ENCODE results near the gene ENO1. TPM values are rescaled to one million over a fixed set of nuclear protein-coding genes. Genes with fewer than 3 reads are reported as not detected.

Gene ENO1
- total and polyA plus RNA-seq, 2 donors (not counting 3 experiments of a cell fraction or from before 2014, with no cell fraction given): 1,111 to 1,593 TPM

DNA sequence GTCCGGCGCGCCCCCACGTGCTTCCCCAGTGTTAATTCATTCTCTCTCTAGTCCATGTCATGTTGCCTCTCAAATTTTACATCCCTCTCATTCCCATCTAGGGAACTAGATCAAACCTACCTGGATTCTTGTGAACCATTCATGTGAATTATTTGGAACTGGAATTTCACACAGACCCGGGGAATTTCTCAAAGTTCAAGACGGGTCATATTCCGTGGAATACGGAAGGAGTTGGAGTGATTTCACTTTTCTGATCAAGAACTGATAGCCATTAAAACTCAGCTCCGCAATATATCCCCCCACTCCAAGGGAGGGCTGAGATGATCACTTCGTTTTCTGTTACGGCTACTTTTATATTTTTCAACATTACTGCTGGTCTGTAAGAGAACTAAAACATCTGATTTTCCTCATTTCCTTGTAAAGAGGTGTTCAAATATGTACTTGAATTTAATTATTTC lies 1.0 kb upstream of the ENO1 start:
- Histone ChIP-seq H3K4me1 (ENCODE audit: control insufficient read depth, extremely low read depth, insufficient read depth, low read length) (peaks cover 33% of the 10 kb centered on the region), H3K9ac (replicated peaks; ENCODE audit: extremely low read depth, insufficient read depth, low read length) (peak overlapping the region; percentile 95), H3K36me3 (ENCODE audit: control insufficient read depth in 2 of 2, extremely low read depth in 1 of 2, insufficient read depth in 2 of 2, low read length in 2 of 2) (peaks cover 0 to 7% of the 10 kb centered on the region in 2 experiments), H3K4me3 (replicated peaks in 1 of 3; ENCODE audit: insufficient read depth in 1 of 3, low read depth in 1 of 3, low read length in 3 of 3) (peak overlapping the region in 2 of 3 experiments; percentile 62 to 83), H3K27ac (ENCODE audit: insufficient read depth, low read depth, low read length) (peak overlapping the region; percentile 77), H3K4me2 (ENCODE audit: insufficient read depth, low read length) (peak overlapping the region; percentile 81), H3K27me3 (ENCODE audit: control insufficient read depth in 2 of 2, insufficient read depth in 2 of 2, low read length in 2 of 2) (no peaks in the 10 kb centered on the region), H4K20me1 (replicated peaks; ENCODE audit: control insufficient read depth, extremely low read depth, insufficient read depth, low read length) (no peaks in the 10 kb centered on the region), H2AFZ (ENCODE audit: low read depth, low read length) (peak overlapping the region; percentile 69), H3K9me1 (replicated peaks; ENCODE audit: control insufficient read depth, extremely low read depth, insufficient read depth, low read length) (no peaks in the 10 kb centered on the region), H3K9me3 (replicated peaks; ENCODE audit: control insufficient read depth, insufficient read depth, low read length) (no peaks in the 10 kb centered on the region), H3K79me2 (ENCODE audit: control insufficient read depth, insufficient read depth, low read length) (peaks cover 40% of the 10 kb centered on the region)
- no peak for TF ChIP-seq FOS (IDR thresholded peaks at IDR 0.05; ENCODE audit: borderline replicate concordance, insufficient read depth, low read length)
- TF ChIP-seq, protein P1, sequence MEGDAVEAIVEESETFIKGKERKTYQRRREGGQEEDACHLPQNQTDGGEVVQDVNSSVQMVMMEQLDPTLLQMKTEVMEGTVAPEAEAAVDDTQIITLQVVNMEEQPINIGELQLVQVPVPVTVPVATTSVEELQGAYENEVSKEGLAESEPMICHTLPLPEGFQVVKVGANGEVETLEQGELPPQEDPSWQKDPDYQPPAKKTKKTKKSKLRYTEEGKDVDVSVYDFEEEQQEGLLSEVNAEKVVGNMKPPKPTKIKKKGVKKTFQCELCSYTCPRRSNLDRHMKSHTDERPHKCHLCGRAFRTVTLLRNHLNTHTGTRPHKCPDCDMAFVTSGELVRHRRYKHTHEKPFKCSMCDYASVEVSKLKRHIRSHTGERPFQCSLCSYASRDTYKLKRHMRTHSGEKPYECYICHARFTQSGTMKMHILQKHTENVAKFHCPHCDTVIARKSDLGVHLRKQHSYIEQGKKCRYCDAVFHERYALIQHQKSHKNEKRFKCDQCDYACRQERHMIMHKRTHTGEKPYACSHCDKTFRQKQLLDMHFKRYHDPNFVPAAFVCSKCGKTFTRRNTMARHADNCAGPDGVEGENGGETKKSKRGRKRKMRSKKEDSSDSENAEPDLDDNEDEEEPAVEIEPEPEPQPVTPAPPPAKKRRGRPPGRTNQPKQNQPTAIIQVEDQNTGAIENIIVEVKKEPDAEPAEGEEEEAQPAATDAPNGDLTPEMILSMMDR (IDR thresholded peaks at IDR 0.05; ENCODE audit: extremely low read depth in 1 of 2, insufficient read depth in 1 of 2, low read depth in 1 of 2, low read length in 2 of 2): peak in 1 of 2 donors; percentile 16
- ChIA-PET CTCF (interaction anchor here (0.8 to 6.1 kb wide), 7 partner anchors 12 to 125 kb away, joined by 3 to 63 read pairs (median 5); no protein-coding TSS in a partner anchor), POLR2A (interaction anchor here (0.5 to 1.1 kb wide), 2 partner anchors 13 to 17 kb away, joined by 3 read pairs; no protein-coding TSS in a partner anchor)
- no peak for DNase-seq (ENCODE audit: low read depth, low spot score)
- intact Hi-C loops (cut with micrococcal nuclease) (loop anchor here (1.0 to 2.0 kb wide), 2 partner anchors 21 to 63 kb away; partner anchors contain the start of gene RERE), dilution Hi-C loops (cut with MboI; ENCODE audit: extremely low pct_ligation_motif_present, low sequenced_read_pairs) (no loop called here)
- FAIRE-seq: peak; percentile 68
- BruUV-seq (replicated peaks): TSS peak; percentile 54

DNA sequence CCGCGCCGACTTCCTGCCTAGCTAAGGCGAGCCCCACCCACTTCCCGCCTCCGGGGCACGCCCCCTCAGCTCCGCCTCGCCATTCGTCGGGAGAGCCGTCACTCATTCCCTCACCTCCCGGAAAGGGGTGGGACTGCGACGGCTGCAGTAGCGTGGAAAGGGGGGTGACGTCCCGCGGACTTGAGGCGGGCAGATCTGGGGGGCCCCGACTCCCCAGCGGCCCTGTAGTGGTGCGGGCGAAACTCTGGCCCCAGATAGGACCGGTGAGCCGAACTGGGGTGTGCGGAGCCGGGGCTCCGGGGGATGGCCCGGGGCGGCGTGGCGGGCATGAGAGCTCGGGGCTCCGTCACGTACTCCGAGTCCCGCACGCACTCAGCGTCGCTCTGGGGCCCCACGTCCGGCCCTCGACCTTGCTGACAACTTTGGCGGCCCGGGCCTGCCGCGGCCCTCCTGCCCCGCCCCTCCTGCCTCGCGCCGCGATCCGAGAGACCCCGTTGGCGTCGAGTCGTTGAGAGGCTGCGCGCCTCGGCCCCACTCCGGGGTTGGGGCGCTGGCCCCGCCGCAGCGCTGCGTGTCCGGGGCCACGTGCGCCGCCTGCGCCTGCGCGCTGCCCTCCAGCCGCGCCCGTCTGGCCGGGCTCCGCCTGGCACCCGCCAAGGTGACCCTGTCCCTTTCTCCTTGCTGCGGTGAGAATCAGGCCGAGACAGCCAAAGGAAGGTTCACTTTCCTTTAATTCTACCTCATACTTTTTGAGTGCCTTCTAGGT lies 395 bp upstream of the ENO1 start:
- Histone ChIP-seq H3K27ac (ENCODE audit: insufficient read depth, low read depth, low read length) (peak overlapping the region; percentile 77), H3K9ac (replicated peaks; ENCODE audit: extremely low read depth, insufficient read depth, low read length) (peak overlapping the region; percentile 95), H3K4me3 (replicated peaks in 1 of 3; ENCODE audit: insufficient read depth in 1 of 3, low read depth in 1 of 3, low read length in 3 of 3) (peak overlapping the region; percentile 48 to 83 (median 62)), H2AFZ (ENCODE audit: low read depth, low read length) (peak overlapping the region; percentile 69), H3K27me3 (ENCODE audit: control insufficient read depth in 2 of 2, insufficient read depth in 2 of 2, low read length in 2 of 2) (no peaks in the 10 kb centered on the region), H3K9me1 (replicated peaks; ENCODE audit: control insufficient read depth, extremely low read depth, insufficient read depth, low read length) (no peaks in the 10 kb centered on the region), H4K20me1 (replicated peaks; ENCODE audit: control insufficient read depth, extremely low read depth, insufficient read depth, low read length) (no peaks in the 10 kb centered on the region), H3K9me3 (replicated peaks; ENCODE audit: control insufficient read depth, insufficient read depth, low read length) (no peaks in the 10 kb centered on the region), H3K4me2 (ENCODE audit: insufficient read depth, low read length) (peak overlapping the region; percentile 81), H3K79me2 (ENCODE audit: control insufficient read depth, insufficient read depth, low read length) (peaks cover 44% of the 10 kb centered on the region), H3K36me3 (ENCODE audit: control insufficient read depth in 2 of 2, extremely low read depth in 1 of 2, insufficient read depth in 2 of 2, low read length in 2 of 2) (peaks cover 3 to 10% of the 10 kb centered on the region in 2 experiments), H3K4me1 (ENCODE audit: control insufficient read depth, extremely low read depth, insufficient read depth, low read length) (peaks cover 39% of the 10 kb centered on the region)
- ChIA-PET POLR2A (no interaction called here), CTCF (interaction anchor here (0.7 to 6.1 kb wide), 4 partner anchors 15 to 223 kb away, joined by 3 to 63 read pairs (median 8); no protein-coding TSS in a partner anchor)
- intact Hi-C loops (cut with micrococcal nuclease): loop anchor here (1.0 to 2.0 kb wide), 4 partner anchors 21 to 107 kb away; partner anchors contain the start of gene RERE
- FAIRE-seq (peak; percentile 85), DNase-seq (ENCODE audit: low read depth, low spot score) (peak; percentile 99)
- dilution Hi-C loops (cut with MboI; ENCODE audit: extremely low pct_ligation_motif_present, low sequenced_read_pairs): no loop called here
- BruUV-seq (replicated peaks): no TSS peak
- no peak for TF ChIP-seq FOS (IDR thresholded peaks at IDR 0.05; ENCODE audit: borderline replicate concordance, insufficient read depth, low read length)
- peak; percentile 74 for TF ChIP-seq POLR2AphosphoS5 (IDR thresholded peaks at IDR 0.05; ENCODE audit: insufficient read depth, low read depth, low read length)
- TF ChIP-seq EZH2 (IDR thresholded peaks at IDR 0.05; ENCODE audit: borderline replicate concordance, low read depth, low read length, severe bottlenecking): no peak
- TF ChIP-seq GATA2 (IDR thresholded peaks at IDR 0.05; ENCODE audit: insufficient read depth, insufficient read length, low read depth, low read length): no peak
- peak; percentile 80 for TF ChIP-seq POLR2A (IDR thresholded peaks at IDR 0.05; ENCODE audit: low read depth, low read length)
- TF ChIP-seq, protein P2, sequence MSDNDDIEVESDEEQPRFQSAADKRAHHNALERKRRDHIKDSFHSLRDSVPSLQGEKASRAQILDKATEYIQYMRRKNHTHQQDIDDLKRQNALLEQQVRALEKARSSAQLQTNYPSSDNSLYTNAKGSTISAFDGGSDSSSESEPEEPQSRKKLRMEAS (IDR thresholded peaks at IDR 0.05; ENCODE audit: insufficient read depth, insufficient read length): peak; percentile 50
- no peak for TF ChIP-seq JUN (IDR thresholded peaks at IDR 0.05; ENCODE audit: borderline replicate concordance, insufficient read depth, insufficient read length, low read depth)
- TF ChIP-seq, protein P1 (IDR thresholded peaks at IDR 0.05; ENCODE audit: extremely low read depth in 1 of 2, insufficient read depth in 1 of 2, low read depth in 1 of 2, low read length in 2 of 2): no peak
- TF ChIP-seq MYC (IDR thresholded peaks at IDR 0.05; ENCODE audit: low read depth, low read length): peak; percentile 29

Measured in endothelial cell of umbilical vein (primary cell).